Activated B cell treated with CpG ODN at 0.5 μM for 24 hours (primary cell): ENCODE results near the gene NCK2. TPM values are rescaled to one million over a fixed set of nuclear protein-coding genes. Genes with fewer than 3 reads are reported as not detected.
"Not testable (repeated sequence)": the region's sequence is repeated elsewhere in the genome, so short reads cannot be mapped to it uniquely, and the experiment has no call there.

Source experiments
- ATAC-seq: fragments of 200-7000 bp; cut with Tn5 transposase; one replicate; pipeline ENCODE4 v1.10.0; 2021; ENCODE audit warnings: low read depth, mild to moderate bottlenecking, moderate library complexity
- CTCF ChIA-PET: fragments of 350-600 bp; sonication (Branson Sonifier 250); formaldehyde crosslinking; loops from one replicate; lab custom pipeline; 2021; ENCODE audit warnings: antibody characterized with exemption; lab: Charles Lee
- POLR2A ChIA-PET: fragments of 350-600 bp; sonication (Branson Sonifier 250); formaldehyde crosslinking; loops from one replicate; lab custom pipeline; 2021; ENCODE audit warnings: antibody characterized with exemption; lab: Charles Lee
- DNase-seq: peaks from one replicate; pipeline ENCODE4 v3.0.0; 2022
- H3K27ac Mint-ChIP-seq: one replicate; pipeline ENCODE4 v1.8.0; 2020; ENCODE audit warnings: mixed read lengths
- H3K27me3 Mint-ChIP-seq: one replicate; pipeline ENCODE4 v1.8.0; 2021; ENCODE audit warnings: mixed read lengths
- H3K36me3 Mint-ChIP-seq: one replicate; pipeline ENCODE4 v1.8.0; 2021; ENCODE audit warnings: low read depth, mixed read lengths
- H3K4me1 Mint-ChIP-seq: one replicate; pipeline ENCODE4 v1.8.0; 2021; ENCODE audit warnings: mixed read lengths
- H3K4me3 Mint-ChIP-seq: one replicate; pipeline ENCODE4 v1.8.0; 2020; ENCODE audit warnings: mild to moderate bottlenecking, mixed read lengths
- H3K9me3 Mint-ChIP-seq: one replicate; pipeline ENCODE4 v1.8.0; 2020; ENCODE audit warnings: mixed read lengths
- intact Hi-C: fragments of 100-400 bp; cut with micrococcal nuclease; formaldehyde crosslinking; loops from one replicate; pipeline ENCODE4 v1.15.1; 2024
- total RNA-seq: library from RNA; stranded (reverse); gene quantifications from 2 replicates; pipeline ENCODE4 v1.2.3, GENCODE V29; 2022
- TF ChIP-seq, protein P1 (sequence below): fragments of 200-600 bp; IDR thresholded peaks from one replicate; pipeline ENCODE4 v1.8.0; 2022; ENCODE audit warnings: antibody characterized with exemption, mild to moderate bottlenecking

The NCK2 gene
- total RNA-seq, 1 donor from 2014 or later: 53.4 TPM

DNA sequence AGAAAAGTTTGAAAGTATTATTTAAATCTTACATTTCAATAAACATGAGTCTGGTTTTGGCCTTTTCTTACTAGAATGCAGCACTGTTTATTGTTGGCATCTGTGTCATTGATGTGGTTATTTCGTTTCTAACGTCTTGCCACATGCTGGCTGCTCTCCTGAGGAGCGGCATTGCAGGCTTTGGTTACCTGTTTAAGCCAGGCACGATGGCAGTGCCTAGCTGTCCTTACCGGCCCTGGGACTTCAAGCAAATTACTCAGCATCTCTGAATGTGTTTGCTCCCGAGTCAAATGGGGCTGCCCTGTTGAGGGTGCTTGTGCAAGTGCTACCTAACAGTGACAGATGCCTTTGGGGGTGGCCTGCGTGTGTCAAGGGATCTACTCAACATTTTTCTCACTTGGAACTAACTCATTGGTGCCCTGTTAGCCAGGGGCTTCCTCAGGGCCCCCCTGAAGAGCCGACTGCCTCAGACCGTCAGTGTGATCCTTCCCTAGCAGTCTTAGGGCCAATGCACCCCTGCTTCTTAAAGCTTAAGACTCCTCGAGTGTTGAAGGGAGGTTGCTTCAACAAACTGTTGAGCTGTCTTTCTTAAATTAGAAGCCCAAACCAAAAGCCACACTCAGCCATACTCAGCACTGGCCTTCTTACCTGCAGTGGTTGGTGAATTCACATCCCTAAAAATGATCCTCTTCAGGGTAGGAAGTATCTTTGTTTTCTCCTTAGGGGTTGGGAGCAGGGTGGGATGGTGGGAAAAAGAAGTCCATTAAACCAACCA is 151.5 kb downstream of the NCK2 start:
- CTCF ChIA-PET: no interaction called here
- H3K9me3 Mint-ChIP-seq: peaks cover 25% of the 10 kb centered on the region

DNA sequence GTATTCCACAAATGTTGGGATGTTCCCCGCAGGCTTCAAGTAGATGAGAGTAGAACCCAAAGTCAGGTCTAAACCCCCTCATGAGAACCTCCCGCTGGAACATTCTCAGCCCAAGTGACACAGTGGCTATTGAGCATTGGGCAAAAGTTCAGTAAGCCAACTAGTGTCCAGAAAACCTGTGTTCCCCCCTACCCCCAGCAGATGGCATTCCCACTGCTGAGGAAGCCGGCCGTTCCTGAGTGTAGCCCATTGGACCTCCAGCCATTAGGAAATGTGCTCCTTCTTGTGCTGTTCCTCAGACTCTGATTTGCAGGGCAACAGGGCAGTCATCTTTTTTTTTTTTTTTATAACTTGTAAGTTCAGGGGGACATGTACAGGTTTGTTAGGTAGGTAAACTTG is 152.1 kb downstream of the NCK2 start:
- ATAC-seq (no peak), DNase-seq (no peak)
- Mint-ChIP-seq H3K4me1 (peaks cover 5% of the 10 kb centered on the region), H3K27me3 (no peaks in the 10 kb centered on the region), H3K9me3 (peaks cover 29% of the 10 kb centered on the region), H3K27ac (no peak overlapping the region), H3K36me3 (peaks cover 66% of the 10 kb centered on the region), H3K4me3 (no peak overlapping the region)
- ChIA-PET POLR2A (no interaction called here), CTCF (no interaction called here)
- intact Hi-C loops: no loop called here
- TF ChIP-seq, protein P1, sequence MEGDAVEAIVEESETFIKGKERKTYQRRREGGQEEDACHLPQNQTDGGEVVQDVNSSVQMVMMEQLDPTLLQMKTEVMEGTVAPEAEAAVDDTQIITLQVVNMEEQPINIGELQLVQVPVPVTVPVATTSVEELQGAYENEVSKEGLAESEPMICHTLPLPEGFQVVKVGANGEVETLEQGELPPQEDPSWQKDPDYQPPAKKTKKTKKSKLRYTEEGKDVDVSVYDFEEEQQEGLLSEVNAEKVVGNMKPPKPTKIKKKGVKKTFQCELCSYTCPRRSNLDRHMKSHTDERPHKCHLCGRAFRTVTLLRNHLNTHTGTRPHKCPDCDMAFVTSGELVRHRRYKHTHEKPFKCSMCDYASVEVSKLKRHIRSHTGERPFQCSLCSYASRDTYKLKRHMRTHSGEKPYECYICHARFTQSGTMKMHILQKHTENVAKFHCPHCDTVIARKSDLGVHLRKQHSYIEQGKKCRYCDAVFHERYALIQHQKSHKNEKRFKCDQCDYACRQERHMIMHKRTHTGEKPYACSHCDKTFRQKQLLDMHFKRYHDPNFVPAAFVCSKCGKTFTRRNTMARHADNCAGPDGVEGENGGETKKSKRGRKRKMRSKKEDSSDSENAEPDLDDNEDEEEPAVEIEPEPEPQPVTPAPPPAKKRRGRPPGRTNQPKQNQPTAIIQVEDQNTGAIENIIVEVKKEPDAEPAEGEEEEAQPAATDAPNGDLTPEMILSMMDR: no peak

More for the DNA sequence above, 151.5 kb downstream of the NCK2 start:
- ATAC-seq (no peak), DNase-seq (no peak)
- H3K4me1 Mint-ChIP-seq: peaks cover 5% of the 10 kb centered on the region
- TF ChIP-seq, protein P1: no peak
- H3K4me3 Mint-ChIP-seq: no peak overlapping the region
- intact Hi-C loops: no loop called here
- peaks cover 67% of the 10 kb centered on the region for H3K36me3 Mint-ChIP-seq
- POLR2A ChIA-PET: no interaction called here
- no peaks in the 10 kb centered on the region for H3K27me3 Mint-ChIP-seq
- no peak overlapping the region for H3K27ac Mint-ChIP-seq

DNA sequence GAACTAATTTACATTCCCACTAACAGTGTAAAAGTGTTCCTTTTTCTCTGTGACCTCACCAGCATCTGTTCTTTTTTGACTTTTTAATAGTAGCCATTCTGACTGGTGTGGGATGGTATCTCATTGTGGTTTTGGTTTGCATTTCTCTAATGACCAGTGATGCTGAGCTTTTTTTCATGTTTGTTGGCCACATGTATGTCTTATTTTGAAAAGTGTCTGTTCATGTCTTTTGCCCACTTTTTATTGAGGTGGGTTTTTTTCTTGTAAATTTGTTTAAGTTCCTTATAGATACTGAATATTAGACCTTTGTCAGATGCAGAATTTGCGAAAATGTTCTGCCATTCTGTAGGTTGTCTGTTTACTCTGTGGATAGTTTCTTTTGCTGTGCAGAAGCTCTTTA is 153.0 kb downstream of the NCK2 start:
- POLR2A ChIA-PET, intact Hi-C loops, H3K27ac Mint-ChIP-seq, H3K4me3 Mint-ChIP-seq, H3K4me1 Mint-ChIP-seq, DNase-seq, H3K27me3 Mint-ChIP-seq, ATAC-seq, CTCF ChIA-PET: not testable (repeated sequence)
- peaks cover 66% of the 10 kb centered on the region for H3K36me3 Mint-ChIP-seq
- peaks cover 29% of the 10 kb centered on the region for H3K9me3 Mint-ChIP-seq

DNA sequence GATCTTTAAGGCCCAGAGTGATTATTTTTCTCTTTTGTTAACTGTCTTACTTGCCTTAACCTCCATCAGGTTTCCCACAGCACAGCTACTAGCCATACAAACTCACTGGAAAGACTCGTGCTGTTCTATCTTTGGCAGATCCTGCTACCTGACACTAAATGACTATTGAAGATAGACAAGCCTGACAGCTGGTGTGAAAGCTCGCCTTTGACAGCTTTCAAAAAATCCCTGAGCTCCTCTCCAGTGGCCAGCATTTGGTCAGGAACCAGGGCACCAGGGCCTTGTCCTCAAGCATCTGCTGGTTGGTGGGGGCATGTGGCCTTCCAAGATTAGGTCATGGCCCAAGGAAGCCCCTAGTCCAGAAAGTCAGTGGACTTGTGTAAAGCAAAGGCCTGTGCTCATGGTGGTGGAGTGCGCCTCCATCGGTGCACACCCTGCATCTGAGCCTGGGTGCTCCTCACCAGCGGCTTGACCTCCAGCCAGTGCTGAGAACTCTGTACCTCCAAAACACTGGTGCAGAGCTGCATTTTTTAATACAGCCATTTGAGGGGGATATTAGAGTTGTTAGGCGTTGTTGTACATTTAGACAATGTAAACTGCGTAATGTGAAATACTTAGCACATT is 158.5 kb downstream of the NCK2 start:
- DNase-seq: no peak
- ATAC-seq: no peak
- Mint-ChIP-seq H3K27ac (no peak overlapping the region), H3K4me1 (peaks cover 33% of the 10 kb centered on the region), H3K36me3 (peaks cover 22% of the 10 kb centered on the region), H3K27me3 (no peaks in the 10 kb centered on the region), H3K9me3 (peaks cover 22% of the 10 kb centered on the region), H3K4me3 (no peak overlapping the region)
- intact Hi-C loops: no loop called here
- ChIA-PET POLR2A (interaction anchor here (0.6 to 1.0 kb wide), 2 partner anchors 10 to 104 kb away, joined by 3 read pairs; no protein-coding TSS in a partner anchor), CTCF (no interaction called here)
- TF ChIP-seq, protein P1: no peak

DNA sequence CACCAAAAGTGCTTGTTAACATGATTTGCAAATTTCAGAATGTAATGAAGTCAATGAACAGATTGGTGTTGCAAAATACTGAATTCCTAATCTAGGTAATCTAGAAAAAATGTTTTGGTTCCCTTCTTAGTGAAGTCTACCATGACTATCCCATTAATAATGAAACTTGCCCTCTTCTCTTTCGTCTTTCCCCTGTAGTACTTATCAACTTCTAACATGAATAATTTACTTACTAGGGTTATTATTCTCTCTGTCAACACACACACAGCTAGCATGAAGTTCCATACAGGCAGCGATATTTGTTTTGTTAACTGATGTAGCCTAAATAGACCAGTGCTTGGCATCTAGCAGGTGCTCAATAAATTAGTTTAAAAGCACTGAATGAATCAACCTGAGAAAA is 160.2 kb downstream of the NCK2 start:
- no peak for DNase-seq
- peak overlapping the region; percentile 4 for H3K4me3 Mint-ChIP-seq
- ChIA-PET POLR2A (interaction anchor here (0.6 to 1.0 kb wide), 2 partner anchors 10 to 159 kb away, joined by 3 to 4 read pairs; no protein-coding TSS in a partner anchor), CTCF (no interaction called here)
- peaks cover 13% of the 10 kb centered on the region for H3K36me3 Mint-ChIP-seq
- peak; percentile 86 for ATAC-seq
- peak overlapping the region; percentile 1 for H3K27ac Mint-ChIP-seq
- H3K4me1 Mint-ChIP-seq: peaks cover 38% of the 10 kb centered on the region
- H3K27me3 Mint-ChIP-seq: no peaks in the 10 kb centered on the region
- intact Hi-C loops: loop anchor here (2.0 kb wide), 2 partner anchors 18 to 30 kb away; no protein-coding TSS in a partner anchor
- TF ChIP-seq, protein P1: no peak
- peaks cover 16% of the 10 kb centered on the region for H3K9me3 Mint-ChIP-seq
